Neural progenitor cell (in vitro differentiated cells): ENCODE data around the gene NEO1. TPM values are rescaled to one million over a fixed set of nuclear protein-coding genes. Genes with fewer than 3 reads are reported as not detected.

Experiments
- DNase-seq: peaks from one replicate; pipeline ENCODE4 v3.0.0-alpha.2; 2016; ENCODE audit warnings: low spot score
- H2AFZ ChIP-seq: fragments of 200-600 bp; sonication (generic); replicated peaks from 2 replicates; pipeline ENCODE4 v1.6.1; 2016; ENCODE audit warnings: antibody characterized with exemption
- H3F3A ChIP-seq: fragments of 200-600 bp; sonication (generic); 2 replicates; pipeline ENCODE4 v1.6.1; 2016; ENCODE audit warnings: antibody characterized with exemption, low read depth
- H3K27ac ChIP-seq: fragments of 200-600 bp; sonication (generic); 2 replicates; pipeline ENCODE4 v1.5.1; 2016; ENCODE audit warnings: mild to moderate bottlenecking
- H3K27me3 ChIP-seq: fragments of 200-600 bp; sonication (generic); 2 replicates; pipeline ENCODE4 v1.6.1; 2016; ENCODE audit warnings: mild to moderate bottlenecking, moderate library complexity
- H3K36me3 ChIP-seq: fragments of 200-600 bp; sonication (generic); 2 replicates; pipeline ENCODE4 v1.5.1; 2016
- H3K4me1 ChIP-seq: fragments of 200-600 bp; sonication (generic); 2 replicates; pipeline ENCODE4 v1.6.1; 2016; ENCODE audit warnings: mixed run types
- H3K4me2 ChIP-seq: fragments of 200-600 bp; sonication (generic); 2 replicates; pipeline ENCODE4 v1.6.1; 2016
- H3K4me3 ChIP-seq: fragments of 200-600 bp; sonication (generic); 2 replicates; pipeline ENCODE4 v1.5.1; 2016
- H3K79me2 ChIP-seq: fragments of 200-600 bp; sonication (generic); 2 replicates; pipeline ENCODE4 v1.6.1; 2016; ENCODE audit warnings: low read depth
- H3K9ac ChIP-seq: fragments of 200-600 bp; sonication (generic); 2 replicates; pipeline ENCODE4 v1.6.1; 2016
- H3K9me3 ChIP-seq: fragments of 200-600 bp; sonication (generic); 2 replicates; pipeline ENCODE4 v1.5.1; 2016; ENCODE audit warnings: low read depth
- H4K20me1 ChIP-seq: fragments of 200-600 bp; sonication (generic); 2 replicates; pipeline ENCODE4 v1.6.1; 2016; ENCODE audit warnings: low read depth
- H3K27ac Mint-ChIP-seq: 3 replicates; pipeline ENCODE4 v1.8.0; 2021; ENCODE audit warnings: mixed read lengths
- H3K27me3 Mint-ChIP-seq: 2 replicates; pipeline ENCODE4 v1.8.0; 2022; ENCODE audit warnings: low read depth, mild to moderate bottlenecking, inconsistent platforms, moderate library complexity, mixed read lengths; ENCODE audit not compliant: insufficient read depth
- H3K36me3 Mint-ChIP-seq: 3 replicates; pipeline ENCODE4 v1.8.0; 2021; ENCODE audit warnings: mixed read lengths
- H3K4me1 Mint-ChIP-seq: 3 replicates; pipeline ENCODE4 v1.8.0; 2021; ENCODE audit warnings: mixed read lengths
- H3K4me3 Mint-ChIP-seq: 3 replicates; pipeline ENCODE4 v1.8.0; 2021; ENCODE audit warnings: mild to moderate bottlenecking, moderate library complexity, mixed read lengths
- H3K9me3 Mint-ChIP-seq: 3 replicates; pipeline ENCODE4 v1.8.0; 2020; ENCODE audit warnings: mixed read lengths
- EZH2 ChIP-seq: fragments of 200-600 bp; sonication (generic); IDR thresholded peaks from 2 replicates; pipeline ENCODE4 v1.6.1; 2017; ENCODE audit warnings: antibody characterized with exemption, mild to moderate bottlenecking, moderate library complexity
- EZH2phosphoT487 ChIP-seq: fragments of 200-600 bp; sonication (generic); IDR thresholded peaks from 2 replicates; pipeline ENCODE4 v1.6.1; 2017; ENCODE audit warnings: antibody characterized with exemption
- total RNA-seq: library from RNA; depleted of rRNA; stranded (reverse); fragments of >200 nt; gene quantifications from 2 replicates; pipeline ENCODE4 v1.2.3, GENCODE V29; 2015; ENCODE audit warnings: low replicate concordance
- TF ChIP-seq, protein P1 (sequence below): fragments of 200-600 bp; sonication (generic); IDR thresholded peaks from 2 replicates; pipeline ENCODE4 v1.5.1; 2017; ENCODE audit warnings: antibody characterized with exemption, mild to moderate bottlenecking

The NEO1 gene
- total RNA-seq, 1 donor from 2014 or later = 77.9 TPM

DNA sequence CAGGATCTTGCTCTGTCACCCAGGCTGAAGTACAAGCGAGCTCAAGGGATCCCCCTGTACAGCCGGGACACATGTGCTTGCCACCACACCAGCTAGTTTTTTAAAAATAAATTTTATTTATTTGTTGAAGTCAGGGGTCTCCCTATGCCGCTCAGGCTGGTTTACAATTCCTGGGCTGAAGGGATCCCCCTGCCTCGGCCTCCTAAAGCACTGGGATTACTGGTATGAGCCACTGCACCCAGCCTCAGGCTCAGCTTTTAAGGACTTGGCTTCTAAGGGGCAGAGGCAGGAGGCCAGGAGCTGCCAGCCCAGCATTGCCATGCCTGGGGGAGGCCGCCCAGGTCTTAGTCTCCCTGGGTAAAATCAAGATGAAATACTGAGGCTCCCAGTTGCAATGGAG is 279.2 kb downstream of the NEO1 start:
- H4K20me1 ChIP-seq = no peaks in the 10 kb centered on the region
- H3K9me3 Mint-ChIP-seq = no peaks in the 10 kb centered on the region
- DNase-seq = no peak
- H3K27me3 ChIP-seq = no peaks in the 10 kb centered on the region
- peaks cover 7% of the 10 kb centered on the region for H3K4me1 Mint-ChIP-seq
- no peak overlapping the region for H3K27ac ChIP-seq
- H3K9ac ChIP-seq = no peak overlapping the region
- H3K27me3 Mint-ChIP-seq = no peaks in the 10 kb centered on the region
- no peak overlapping the region for H3K4me3 ChIP-seq
- H3F3A ChIP-seq = no peaks in the 10 kb centered on the region
- H3K36me3 ChIP-seq = no peaks in the 10 kb centered on the region
- no peak for TF ChIP-seq EZH2
- TF ChIP-seq, protein P1, sequence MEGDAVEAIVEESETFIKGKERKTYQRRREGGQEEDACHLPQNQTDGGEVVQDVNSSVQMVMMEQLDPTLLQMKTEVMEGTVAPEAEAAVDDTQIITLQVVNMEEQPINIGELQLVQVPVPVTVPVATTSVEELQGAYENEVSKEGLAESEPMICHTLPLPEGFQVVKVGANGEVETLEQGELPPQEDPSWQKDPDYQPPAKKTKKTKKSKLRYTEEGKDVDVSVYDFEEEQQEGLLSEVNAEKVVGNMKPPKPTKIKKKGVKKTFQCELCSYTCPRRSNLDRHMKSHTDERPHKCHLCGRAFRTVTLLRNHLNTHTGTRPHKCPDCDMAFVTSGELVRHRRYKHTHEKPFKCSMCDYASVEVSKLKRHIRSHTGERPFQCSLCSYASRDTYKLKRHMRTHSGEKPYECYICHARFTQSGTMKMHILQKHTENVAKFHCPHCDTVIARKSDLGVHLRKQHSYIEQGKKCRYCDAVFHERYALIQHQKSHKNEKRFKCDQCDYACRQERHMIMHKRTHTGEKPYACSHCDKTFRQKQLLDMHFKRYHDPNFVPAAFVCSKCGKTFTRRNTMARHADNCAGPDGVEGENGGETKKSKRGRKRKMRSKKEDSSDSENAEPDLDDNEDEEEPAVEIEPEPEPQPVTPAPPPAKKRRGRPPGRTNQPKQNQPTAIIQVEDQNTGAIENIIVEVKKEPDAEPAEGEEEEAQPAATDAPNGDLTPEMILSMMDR = no peak
- TF ChIP-seq EZH2phosphoT487 = no peak
- no peak overlapping the region for H2AFZ ChIP-seq
- no peaks in the 10 kb centered on the region for H3K36me3 Mint-ChIP-seq
- no peaks in the 10 kb centered on the region for H3K79me2 ChIP-seq
- H3K4me3 Mint-ChIP-seq = no peak overlapping the region
- H3K27ac Mint-ChIP-seq = no peak overlapping the region
- no peaks in the 10 kb centered on the region for H3K4me1 ChIP-seq
- no peak overlapping the region for H3K4me2 ChIP-seq
- H3K9me3 ChIP-seq = no peaks in the 10 kb centered on the region

DNA sequence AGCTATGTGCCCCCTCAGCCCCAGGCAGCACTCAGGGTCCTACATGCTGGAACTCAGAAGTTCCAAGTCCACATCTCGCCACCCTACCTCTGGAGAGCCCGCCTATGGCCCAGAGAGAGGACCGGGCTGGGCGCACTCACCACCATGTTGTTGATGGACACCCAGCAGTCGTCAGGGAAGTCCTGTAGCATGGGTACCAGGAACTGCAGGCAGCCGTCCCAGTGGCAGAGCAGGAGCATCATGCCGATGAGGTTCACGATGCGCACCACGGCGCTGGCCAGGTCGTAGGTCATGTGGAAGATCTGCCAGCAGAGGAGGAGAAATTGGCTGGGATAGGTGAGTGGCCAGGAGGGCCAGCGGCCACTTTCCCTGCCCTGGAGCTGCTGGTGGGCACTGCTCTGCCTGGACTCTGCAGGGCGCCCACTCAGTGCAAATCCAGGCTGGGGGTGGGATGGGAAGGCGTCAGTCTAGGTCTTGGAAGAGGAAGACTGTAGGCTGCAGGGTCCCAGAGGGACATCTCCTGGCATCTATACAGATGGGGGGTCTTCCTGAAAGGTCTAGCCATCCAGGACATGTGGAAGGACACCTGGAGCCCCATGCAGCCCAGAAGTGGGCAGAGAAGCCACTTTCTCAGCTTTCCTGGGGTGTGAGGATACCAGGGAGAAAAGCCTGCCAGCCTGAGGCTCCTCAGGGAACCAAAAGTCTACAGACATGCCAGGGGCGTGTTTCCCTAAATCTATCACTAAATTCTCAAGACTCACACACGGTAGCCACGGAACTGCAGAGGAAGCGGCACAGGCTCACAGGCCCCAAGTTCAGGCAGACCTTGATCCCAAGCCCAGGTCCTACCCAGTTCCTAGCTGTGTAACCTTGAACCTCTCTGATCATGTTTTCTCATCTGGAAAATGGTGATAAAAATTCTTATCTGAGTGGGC is 280.0 kb downstream of the NEO1 start:
- no peaks in the 10 kb centered on the region for H4K20me1 ChIP-seq
- Mint-ChIP-seq H3K27me3 (no peaks in the 10 kb centered on the region), H3K36me3 (no peaks in the 10 kb centered on the region), H3K4me3 (no peak overlapping the region), H3K9me3 (no peaks in the 10 kb centered on the region), H3K27ac (no peak overlapping the region), H3K4me1 (peaks cover 7% of the 10 kb centered on the region)
- no peaks in the 10 kb centered on the region for H3F3A ChIP-seq
- H3K9ac ChIP-seq = no peak overlapping the region
- no peaks in the 10 kb centered on the region for H3K27me3 ChIP-seq
- no peaks in the 10 kb centered on the region for H3K4me1 ChIP-seq
- no peak overlapping the region for H3K27ac ChIP-seq
- DNase-seq = no peak
- TF ChIP-seq EZH2 (no peak), EZH2phosphoT487 (no peak)
- TF ChIP-seq, protein P1 = no peak
- no peak overlapping the region for H3K4me3 ChIP-seq
- H3K36me3 ChIP-seq = no peaks in the 10 kb centered on the region
- H3K79me2 ChIP-seq = no peaks in the 10 kb centered on the region
- no peak overlapping the region for H2AFZ ChIP-seq
- no peak overlapping the region for H3K4me2 ChIP-seq
- H3K9me3 ChIP-seq = no peaks in the 10 kb centered on the region

DNA sequence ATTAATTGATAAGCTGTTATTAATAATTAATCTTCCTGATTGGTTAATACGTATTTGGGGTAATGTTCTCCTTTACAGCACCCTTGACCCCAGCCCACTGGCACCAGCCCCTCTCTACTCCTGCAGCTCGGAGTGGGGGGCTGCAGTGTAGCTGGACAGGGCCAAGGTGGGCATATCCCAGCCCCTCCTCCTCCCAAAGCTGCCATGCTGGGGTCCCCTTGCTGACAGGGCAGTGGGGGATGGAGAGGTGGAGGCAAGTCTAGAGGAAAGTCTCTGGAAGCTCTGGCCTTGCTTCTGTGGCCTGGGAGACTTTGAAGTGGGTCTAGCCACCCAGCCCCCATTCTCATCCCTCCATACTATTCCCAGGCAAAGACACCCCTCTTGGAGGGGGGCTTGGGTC is 280.7 kb downstream of the NEO1 start:
- Histone ChIP-seq H3K9ac (no peak overlapping the region), H3K4me2 (no peak overlapping the region), H3K4me1 (no peaks in the 10 kb centered on the region), H3K27ac (no peak overlapping the region), H2AFZ (no peak overlapping the region), H3K36me3 (no peaks in the 10 kb centered on the region), H4K20me1 (no peaks in the 10 kb centered on the region), H3K79me2 (no peaks in the 10 kb centered on the region), H3K4me3 (no peak overlapping the region), H3K9me3 (no peaks in the 10 kb centered on the region), H3F3A (no peaks in the 10 kb centered on the region), H3K27me3 (no peaks in the 10 kb centered on the region)
- peaks cover 6% of the 10 kb centered on the region for H3K4me1 Mint-ChIP-seq
- no peak overlapping the region for H3K4me3 Mint-ChIP-seq
- peaks cover 1% of the 10 kb centered on the region for H3K36me3 Mint-ChIP-seq
- no peak overlapping the region for H3K27ac Mint-ChIP-seq
- no peak for DNase-seq
- TF ChIP-seq EZH2 = no peak
- no peaks in the 10 kb centered on the region for H3K27me3 Mint-ChIP-seq
- H3K9me3 Mint-ChIP-seq = no peaks in the 10 kb centered on the region

DNA sequence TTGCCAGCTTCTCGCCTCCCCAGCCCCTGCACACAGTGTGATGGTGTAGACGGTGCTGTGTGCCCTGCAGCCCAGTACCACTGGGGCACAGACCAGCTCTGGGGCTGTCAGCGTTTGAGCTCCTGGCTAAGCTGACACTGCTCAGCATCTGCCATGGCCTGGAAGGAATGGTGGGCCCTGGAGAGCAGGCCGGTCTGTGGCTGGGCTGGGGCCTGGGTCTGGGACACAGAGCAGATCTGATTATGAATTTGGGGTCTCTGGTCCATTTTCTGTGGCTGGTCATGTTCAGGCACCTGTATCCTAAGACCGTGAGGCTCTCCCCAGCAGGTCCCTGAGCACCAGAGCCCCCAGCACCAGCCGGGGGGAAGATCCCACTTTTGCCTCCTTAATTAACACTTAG is 281.8 kb downstream of the NEO1 start:
- Histone ChIP-seq H2AFZ (no peak overlapping the region), H3K9me3 (no peaks in the 10 kb centered on the region), H4K20me1 (no peaks in the 10 kb centered on the region), H3K27ac (no peak overlapping the region), H3K9ac (no peak overlapping the region), H3K4me2 (no peak overlapping the region), H3K27me3 (no peaks in the 10 kb centered on the region), H3K4me3 (no peak overlapping the region), H3K4me1 (no peaks in the 10 kb centered on the region), H3F3A (no peaks in the 10 kb centered on the region), H3K79me2 (no peaks in the 10 kb centered on the region), H3K36me3 (no peaks in the 10 kb centered on the region)
- no peak overlapping the region for H3K27ac Mint-ChIP-seq
- no peaks in the 10 kb centered on the region for H3K9me3 Mint-ChIP-seq
- no peak overlapping the region for H3K4me3 Mint-ChIP-seq
- no peaks in the 10 kb centered on the region for H3K27me3 Mint-ChIP-seq
- TF ChIP-seq, protein P1 = no peak
- TF ChIP-seq EZH2phosphoT487 = no peak
- TF ChIP-seq EZH2 = no peak
- no peak for DNase-seq
- peaks cover 3% of the 10 kb centered on the region for H3K4me1 Mint-ChIP-seq
- H3K36me3 Mint-ChIP-seq = peaks cover 1% of the 10 kb centered on the region
